Mammary epithelial cell (primary cell): ENCODE results near the gene DNAJC6.

Source experiments
- EZH2 ChIP-seq: IDR thresholded peaks from 2 replicates; pipeline ENCODE4 v1.6.1; 2012; ENCODE audit warnings: low read length, inconsistent platforms, borderline replicate concordance
- TF ChIP-seq, protein P1 (sequence below), 2 donors: IDR thresholded peaks in 1 of 2; conservative IDR thresholded peaks in 1 of 2; 2 replicates each; pipeline ENCODE4 v1.5.1; 2011 to 2012; ENCODE audit warnings: inconsistent platforms in 2 of 2, low read length in 2 of 2, mild to moderate bottlenecking in 2 of 2, control low read depth in 1 of 2, low read depth in 1 of 2; ENCODE audit not compliant: insufficient read depth in 1 of 2; ENCODE audit errors: extremely low read depth in 1 of 2

DNA sequence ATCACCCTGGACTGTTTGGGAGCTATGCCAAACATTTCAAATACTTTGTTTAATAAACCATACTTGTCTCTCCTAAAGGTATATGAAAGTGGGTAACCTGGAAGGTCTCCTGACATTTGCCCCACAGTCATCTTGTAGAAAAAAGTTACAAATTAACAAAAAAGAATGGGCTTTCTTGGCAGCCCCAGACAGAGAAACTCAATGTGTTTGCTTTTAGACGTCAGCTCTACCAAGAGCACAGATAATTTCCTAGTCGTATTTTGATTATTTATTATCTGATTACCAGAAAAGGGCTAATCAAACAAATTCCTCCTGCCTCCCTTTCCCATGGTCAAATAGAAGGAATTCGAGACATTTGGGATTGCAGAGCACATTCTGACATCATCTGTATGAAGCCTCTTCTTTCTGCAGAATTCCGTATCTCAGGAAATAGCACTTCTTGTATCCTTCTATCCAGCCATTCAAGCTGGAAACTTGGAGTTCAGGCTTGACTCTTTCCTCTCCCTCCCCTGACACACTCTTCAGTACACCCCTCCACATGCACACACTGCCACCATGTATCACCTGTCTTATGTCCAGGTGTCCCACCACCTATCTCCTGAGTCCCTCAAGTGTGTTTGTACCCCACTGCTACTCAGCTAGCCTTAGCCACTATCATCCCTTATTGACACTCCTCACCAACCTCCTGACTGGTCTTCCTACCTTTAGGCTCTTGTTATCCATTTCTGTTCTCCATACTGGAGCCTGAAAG is 68.3 kb downstream of the DNAJC6 start:
- TF ChIP-seq, protein P1, sequence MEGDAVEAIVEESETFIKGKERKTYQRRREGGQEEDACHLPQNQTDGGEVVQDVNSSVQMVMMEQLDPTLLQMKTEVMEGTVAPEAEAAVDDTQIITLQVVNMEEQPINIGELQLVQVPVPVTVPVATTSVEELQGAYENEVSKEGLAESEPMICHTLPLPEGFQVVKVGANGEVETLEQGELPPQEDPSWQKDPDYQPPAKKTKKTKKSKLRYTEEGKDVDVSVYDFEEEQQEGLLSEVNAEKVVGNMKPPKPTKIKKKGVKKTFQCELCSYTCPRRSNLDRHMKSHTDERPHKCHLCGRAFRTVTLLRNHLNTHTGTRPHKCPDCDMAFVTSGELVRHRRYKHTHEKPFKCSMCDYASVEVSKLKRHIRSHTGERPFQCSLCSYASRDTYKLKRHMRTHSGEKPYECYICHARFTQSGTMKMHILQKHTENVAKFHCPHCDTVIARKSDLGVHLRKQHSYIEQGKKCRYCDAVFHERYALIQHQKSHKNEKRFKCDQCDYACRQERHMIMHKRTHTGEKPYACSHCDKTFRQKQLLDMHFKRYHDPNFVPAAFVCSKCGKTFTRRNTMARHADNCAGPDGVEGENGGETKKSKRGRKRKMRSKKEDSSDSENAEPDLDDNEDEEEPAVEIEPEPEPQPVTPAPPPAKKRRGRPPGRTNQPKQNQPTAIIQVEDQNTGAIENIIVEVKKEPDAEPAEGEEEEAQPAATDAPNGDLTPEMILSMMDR (conservative IDR thresholded peaks at IDR 0.05 in 1 of 2, IDR thresholded peaks at IDR 0.05 in 1 of 2; ENCODE audit: extremely low read depth in 1 of 2, insufficient read depth in 1 of 2, low read depth in 1 of 2, low read length in 2 of 2): no peak
- no peak for TF ChIP-seq EZH2
